Astrocyte of the cerebellum (primary cell): ENCODE measurements around the gene SRRM1.
A peak's percentile ranks its signal among the peaks of the same experiment; 100 is the strongest.
"Not testable (repeated sequence)": the region's sequence is repeated elsewhere in the genome, so short reads cannot be mapped to it uniquely, and the experiment has no call there.

Experiments used
- DNase-seq: peaks from one replicate; pipeline ENCODE4 v3.0.0-alpha.2; 2011; ENCODE audit warnings: low read depth
- H3K4me3 ChIP-seq: 2 replicates; pipeline ENCODE4 v1.5.1; 2011; ENCODE audit warnings: mild to moderate bottlenecking, low read depth, low read length, moderate library complexity
- CTCF ChIP-seq: IDR thresholded peaks from 2 replicates; pipeline ENCODE4 v1.5.1; 2012; ENCODE audit warnings: low read length, low read depth, moderate library complexity, mild to moderate bottlenecking; ENCODE audit errors: missing control alignments
- in situ Hi-C: cut with HindIII; loops from 2 replicates; pipeline ENCODE4 v1.10.0; 2017; ENCODE audit warnings: low sequenced_read_pairs

Gene SRRM1

GRCh38 chr1:24673341-24673740 is 30.2 kb downstream of the SRRM1 start:
- TF ChIP-seq CTCF, result no peak
- no peak overlapping the region for H3K4me3 ChIP-seq
- in situ Hi-C loops, result loop anchor here (5.0 to 25.0 kb wide), 2 partner anchors 94 to 539 kb away; no protein-coding TSS in a partner anchor
- no peak for DNase-seq

GRCh38 chr1:24678421-24678820 is 35.3 kb downstream of the SRRM1 start:
- in situ Hi-C loops, DNase-seq, H3K4me3 ChIP-seq: not testable (repeated sequence)

- no peak for TF ChIP-seq CTCF
- no peak for DNase-seq
- no peak overlapping the region for H3K4me3 ChIP-seq
- in situ Hi-C loops, result no loop called here
Measured at GRCh38 chr1:24679725-24680124, 36.6 kb downstream of the SRRM1 start.

- TF ChIP-seq CTCF, result no peak
- peak; percentile 79 for DNase-seq
- H3K4me3 ChIP-seq, result no peak overlapping the region
- in situ Hi-C loops, result no loop called here
Measured at GRCh38 chr1:24683713-24684162, 40.6 kb downstream of the SRRM1 start.

- no peak for DNase-seq
- no peak for TF ChIP-seq CTCF
- H3K4me3 ChIP-seq, result no peak overlapping the region
- in situ Hi-C loops, result no loop called here
Measured at GRCh38 chr1:24688033-24688432, 44.9 kb downstream of the SRRM1 start.

- H3K4me3 ChIP-seq, result no peak overlapping the region
- peak; percentile 90 for TF ChIP-seq CTCF
- in situ Hi-C loops, result no loop called here
- DNase-seq, result peak; percentile 27
Measured at GRCh38 chr1:24688621-24689195, 45.6 kb downstream of the SRRM1 start.

GRCh38 chr1:24691051-24691450 is 47.9 kb downstream of the SRRM1 start:
- no peak for TF ChIP-seq CTCF
- no peak for DNase-seq
- in situ Hi-C loops, result no loop called here
- no peak overlapping the region for H3K4me3 ChIP-seq
